ENCODE data around the gene FABP1.

GRCh38 chr2:88133875-88134274, 6.0 kb upstream of the FABP1 start:
- TF ChIP-seq CTCF (IDR thresholded peaks at IDR 0.05) = no peak
- TF ChIP-seq POLR2A (IDR thresholded peaks at IDR 0.05) = no peak
- no peak for TF ChIP-seq EP300 (IDR thresholded peaks at IDR 0.05)
